Trophoblast cell (in vitro differentiated cells and primary cell): ENCODE data around the gene TEX261.

Experiments used
- DNase-seq, 2 donors: peaks; one replicate each; pipeline ENCODE4 v3.0.0-alpha.2; 2016
- H2AFZ ChIP-seq: 2 replicates; pipeline ENCODE4 v1.6.1; 2013; ENCODE audit warnings: low read length, moderate library complexity, mild to moderate bottlenecking; ENCODE audit not compliant: insufficient read depth, poor library complexity
- H2AK5ac ChIP-seq: 2 replicates; pipeline ENCODE4 v1.6.1; 2013; ENCODE audit warnings: mild to moderate bottlenecking, low read length
- H2BK120ac ChIP-seq: 2 replicates; pipeline ENCODE4 v1.6.1; 2013; ENCODE audit warnings: low read length, mild to moderate bottlenecking, moderate library complexity; ENCODE audit not compliant: insufficient read depth, poor library complexity
- H2BK12ac ChIP-seq: 2 replicates; pipeline ENCODE4 v1.6.1; 2013; ENCODE audit warnings: mild to moderate bottlenecking, low read length, moderate library complexity
- H2BK5ac ChIP-seq: 2 replicates; pipeline ENCODE4 v1.6.1; 2013; ENCODE audit warnings: low read length, low read depth, moderate library complexity, mild to moderate bottlenecking; ENCODE audit not compliant: poor library complexity
- H3K14ac ChIP-seq: 2 replicates; pipeline ENCODE4 v1.6.1; 2013; ENCODE audit warnings: mild to moderate bottlenecking, low read length
- H3K18ac ChIP-seq: 2 replicates; pipeline ENCODE4 v1.6.1; 2013; ENCODE audit warnings: mild to moderate bottlenecking, low read length
- H3K23ac ChIP-seq: 2 replicates; pipeline ENCODE4 v1.6.1; 2013; ENCODE audit warnings: low read length
- H3K27ac ChIP-seq: 2 replicates; pipeline ENCODE4 v1.5.1; 2013; ENCODE audit warnings: low read depth, mild to moderate bottlenecking, inconsistent platforms, low read length, moderate library complexity
- H3K27me3 ChIP-seq: 2 replicates; pipeline ENCODE4 v1.6.1; 2013; ENCODE audit warnings: inconsistent platforms, mild to moderate bottlenecking, low read length, moderate library complexity; ENCODE audit not compliant: insufficient read depth
- H3K36me3 ChIP-seq, 2 experiments: 1 replicate in 1 of 2; 2 replicates in 1 of 2; pipeline ENCODE4 v1.6.1; 2013; ENCODE audit warnings: low read length in 2 of 2, mild to moderate bottlenecking in 2 of 2, moderate library complexity in 1 of 2; ENCODE audit not compliant: insufficient read depth in 2 of 2, control insufficient read depth in 1 of 2
- H3K4ac ChIP-seq: 2 replicates; pipeline ENCODE4 v1.6.1; 2013; ENCODE audit warnings: low read depth, mild to moderate bottlenecking, low read length, moderate library complexity
- H3K4me1 ChIP-seq, 2 experiments: 1 replicate in 1 of 2; 2 replicates in 1 of 2; pipeline ENCODE4 v1.6.1; 2013; ENCODE audit warnings: low read length in 2 of 2, mild to moderate bottlenecking in 2 of 2, moderate library complexity in 1 of 2; ENCODE audit not compliant: insufficient read depth in 2 of 2, control insufficient read depth in 1 of 2
- H3K4me2 ChIP-seq: 2 replicates; pipeline ENCODE4 v1.6.1; 2013; ENCODE audit warnings: inconsistent platforms, mild to moderate bottlenecking, low read length, moderate library complexity
- H3K4me3 ChIP-seq: 2 replicates; pipeline ENCODE4 v1.5.1; 2013; ENCODE audit warnings: mild to moderate bottlenecking, low read depth, low read length, inconsistent platforms
- H3K79me1 ChIP-seq: one replicate; pipeline ENCODE4 v1.6.1; 2013; ENCODE audit warnings: low read length
- H3K79me2 ChIP-seq: 2 replicates; pipeline ENCODE4 v1.6.1; 2013; ENCODE audit warnings: low read length, mild to moderate bottlenecking; ENCODE audit not compliant: control insufficient read depth, insufficient read depth, poor library complexity
- H3K9ac ChIP-seq: 2 replicates; pipeline ENCODE4 v1.6.1; 2013; ENCODE audit warnings: mild to moderate bottlenecking, low read length
- H3K9me3 ChIP-seq: 2 replicates; pipeline ENCODE4 v1.6.1; 2013; ENCODE audit warnings: low read depth, mild to moderate bottlenecking, control low read depth, inconsistent platforms, low read length; ENCODE audit not compliant: insufficient read depth
- H4K12ac ChIP-seq: 2 replicates; pipeline ENCODE4 v1.6.1; 2013; ENCODE audit warnings: low read depth, mild to moderate bottlenecking, low read length, moderate library complexity
- H4K8ac ChIP-seq: 2 replicates; pipeline ENCODE4 v1.6.1; 2013; ENCODE audit warnings: low read depth, mild to moderate bottlenecking, low read length, moderate library complexity
- H4K91ac ChIP-seq: one replicate; pipeline ENCODE4 v1.6.1; 2013; ENCODE audit warnings: low read depth, mild to moderate bottlenecking, low read length, moderate library complexity
- WGBS: extraction: QIAGEN DNeasy Blood & Tissue Kit; methylation state at CpG from one replicate; pipeline ENCODE4 v1.1.7; 2013; ENCODE audit warnings: missing lambda C conversion rate; ENCODE audit not compliant: insufficient read length, insufficient coverage; ENCODE audit errors: extremely low coverage; 5-methylcytosine and 5-hydroxymethylcytosine counted together

TEX261 gene

GRCh38 chr2:70938586-70938950 lies 56.1 kb downstream of the TEX261 start:
- no peak overlapping the region for H2BK5ac ChIP-seq
- no peak overlapping the region for H3K4me3 ChIP-seq
- no CpG with 5 or more reads among the region's 3 CpGs for WGBS

GRCh38 chr2:70937866-70938585 lies 56.6 kb downstream of the TEX261 start:
- no peak overlapping the region for H3K4me3 ChIP-seq
- H3K79me2 ChIP-seq = no peaks in the 10 kb centered on the region
- H4K12ac ChIP-seq = no peak overlapping the region
- H3K4me1 ChIP-seq = peaks cover 6 to 9% of the 10 kb centered on the region in 2 experiments
- H3K9ac ChIP-seq = no peak overlapping the region
- no peaks in the 10 kb centered on the region for H3K79me1 ChIP-seq
- H3K14ac ChIP-seq = no peak overlapping the region
- peak; percentile 13 for DNase-seq
- no peak overlapping the region for H4K91ac ChIP-seq
- no peak overlapping the region for H3K4me2 ChIP-seq
- no peak overlapping the region for H3K23ac ChIP-seq
- no peak overlapping the region for H2AFZ ChIP-seq
- no peaks in the 10 kb centered on the region for H3K36me3 ChIP-seq
- H2BK5ac ChIP-seq = no peak overlapping the region
- no CpG with 5 or more reads among the region's 10 CpGs for WGBS
- no peak overlapping the region for H2AK5ac ChIP-seq
- no peak overlapping the region for H3K4ac ChIP-seq
- H3K18ac ChIP-seq = no peak overlapping the region
- H3K9me3 ChIP-seq = no peaks in the 10 kb centered on the region
- no peak overlapping the region for H3K27ac ChIP-seq
- H3K27me3 ChIP-seq = peaks cover 13% of the 10 kb centered on the region
- no peak overlapping the region for H2BK12ac ChIP-seq
- no peak overlapping the region for H4K8ac ChIP-seq
- no peak overlapping the region for H2BK120ac ChIP-seq

More at GRCh38 chr2:70938586-70938950, 56.1 kb downstream of the TEX261 start:
- H3K79me2 ChIP-seq = no peaks in the 10 kb centered on the region
- H3K4me1 ChIP-seq = peaks cover 6 to 9% of the 10 kb centered on the region in 2 experiments
- H3K9ac ChIP-seq = no peak overlapping the region
- H3K4ac ChIP-seq = no peak overlapping the region
- H4K12ac ChIP-seq = no peak overlapping the region
- no peak overlapping the region for H2BK12ac ChIP-seq
- H3K14ac ChIP-seq = no peak overlapping the region
- no peak overlapping the region for H3K23ac ChIP-seq
- no peak for DNase-seq
- H3K4me2 ChIP-seq = no peak overlapping the region
- H4K8ac ChIP-seq = no peak overlapping the region
- H3K27me3 ChIP-seq = peaks cover 13% of the 10 kb centered on the region
- H3K9me3 ChIP-seq = no peaks in the 10 kb centered on the region
- H2AFZ ChIP-seq = no peak overlapping the region
- no peak overlapping the region for H2BK120ac ChIP-seq
- no peak overlapping the region for H2AK5ac ChIP-seq
- H3K36me3 ChIP-seq = no peaks in the 10 kb centered on the region
- H3K18ac ChIP-seq = no peak overlapping the region
- no peak overlapping the region for H3K27ac ChIP-seq
- no peak overlapping the region for H4K91ac ChIP-seq
- H3K79me1 ChIP-seq = no peaks in the 10 kb centered on the region

GRCh38 chr2:70936979-70937811 lies 57.5 kb downstream of the TEX261 start:
- WGBS = no CpG with 5 or more reads among the region's 10 CpGs
- Histone ChIP-seq H4K91ac (no peak overlapping the region), H3K4me1 (peaks cover 6 to 9% of the 10 kb centered on the region in 2 experiments), H3K4ac (no peak overlapping the region), H3K18ac (no peak overlapping the region), H3K27me3 (peaks cover 13% of the 10 kb centered on the region), H3K79me1 (no peaks in the 10 kb centered on the region), H2BK120ac (no peak overlapping the region), H2AK5ac (no peak overlapping the region), H3K27ac (no peak overlapping the region), H3K4me3 (no peak overlapping the region), H2AFZ (no peak overlapping the region), H4K12ac (no peak overlapping the region), H3K23ac (no peak overlapping the region), H3K14ac (no peak overlapping the region), H2BK12ac (no peak overlapping the region), H4K8ac (no peak overlapping the region), H3K9me3 (no peaks in the 10 kb centered on the region), H3K9ac (no peak overlapping the region), H3K79me2 (no peaks in the 10 kb centered on the region), H3K36me3 (no peaks in the 10 kb centered on the region), H3K4me2 (no peak overlapping the region), H2BK5ac (no peak overlapping the region)
- peak; percentile 55 to 67 for DNase-seq

GRCh38 chr2:70936165-70936978 lies 58.3 kb downstream of the TEX261 start:
- H2AFZ ChIP-seq = no peak overlapping the region
- no peak overlapping the region for H3K14ac ChIP-seq
- no peaks in the 10 kb centered on the region for H3K79me1 ChIP-seq
- no CpG with 5 or more reads among the region's 10 CpGs for WGBS
- no peak overlapping the region for H2BK120ac ChIP-seq
- H3K18ac ChIP-seq = no peak overlapping the region
- H3K27ac ChIP-seq = no peak overlapping the region
- H3K4ac ChIP-seq = no peak overlapping the region
- H3K4me1 ChIP-seq = peaks cover 6 to 9% of the 10 kb centered on the region in 2 experiments
- no peak overlapping the region for H2AK5ac ChIP-seq
- H2BK5ac ChIP-seq = no peak overlapping the region
- H3K23ac ChIP-seq = no peak overlapping the region
- peaks cover 11% of the 10 kb centered on the region for H3K27me3 ChIP-seq
- no peak overlapping the region for H4K91ac ChIP-seq
- no peak overlapping the region for H3K4me3 ChIP-seq
- no peaks in the 10 kb centered on the region for H3K36me3 ChIP-seq
- no peak overlapping the region for H3K4me2 ChIP-seq
- H4K12ac ChIP-seq = no peak overlapping the region
- no peak overlapping the region for H3K9ac ChIP-seq
- H3K9me3 ChIP-seq = no peaks in the 10 kb centered on the region
- H3K79me2 ChIP-seq = no peaks in the 10 kb centered on the region
- no peak overlapping the region for H4K8ac ChIP-seq
- DNase-seq = no peak
- H2BK12ac ChIP-seq = no peak overlapping the region
